OCI-LY1 (cell line): ENCODE measurements around the gene PHF20.

ENCODE experiments used
- H2AFZ ChIP-seq: fragments of 200-600 bp; sonication (generic), shearing (Covaris generic); 2 replicates; pipeline ENCODE4 v1.6.0; 2014; ENCODE audit warnings: antibody characterized with exemption, mild to moderate bottlenecking, low read length
- H3F3A ChIP-seq: fragments of 200-600 bp; sonication (generic), shearing (Covaris generic); 2 replicates; pipeline ENCODE4 v1.6.0; 2014; ENCODE audit warnings: mild to moderate bottlenecking, antibody characterized with exemption, low read length, moderate library complexity; ENCODE audit not compliant: insufficient read depth
- H3K27ac ChIP-seq: fragments of 200-600 bp; sonication (generic); 2 replicates; pipeline ENCODE4 v1.5.1; 2014; ENCODE audit warnings: low read length, mixed run types, mild to moderate bottlenecking, low read depth; ENCODE audit not compliant: poor library complexity, severe bottlenecking
- H3K27me3 ChIP-seq: fragments of 200-600 bp; sonication (generic); 2 replicates; pipeline ENCODE4 v1.6.0; 2014; ENCODE audit warnings: antibody characterized with exemption, mild to moderate bottlenecking, low read length, moderate library complexity; ENCODE audit not compliant: insufficient read depth
- H3K36me3 ChIP-seq: fragments of 200-600 bp; sonication (generic); 2 replicates; pipeline ENCODE4 v1.6.1; 2014; ENCODE audit warnings: mild to moderate bottlenecking, antibody characterized with exemption, low read length, moderate library complexity, mixed read lengths; ENCODE audit not compliant: insufficient read depth
- H3K4me1 ChIP-seq: fragments of 200-600 bp; sonication (generic); 2 replicates; pipeline ENCODE4 v1.5.1; 2014; ENCODE audit warnings: mild to moderate bottlenecking, low read length, moderate library complexity; ENCODE audit not compliant: insufficient read depth, severe bottlenecking
- H3K4me2 ChIP-seq: fragments of 200-600 bp; sonication (generic), shearing (Covaris generic); 2 replicates; pipeline ENCODE4 v1.6.1; 2014; ENCODE audit warnings: low read length
- H3K4me3 ChIP-seq: fragments of 200-600 bp; sonication (generic); 2 replicates; pipeline ENCODE4 v1.5.1; 2014; ENCODE audit warnings: low read length, low read depth, mild to moderate bottlenecking, mixed read lengths; ENCODE audit not compliant: poor library complexity, severe bottlenecking
- H3K79me2 ChIP-seq: fragments of 200-600 bp; shearing (Covaris generic); 2 replicates; pipeline ENCODE4 v1.6.1; 2016; ENCODE audit warnings: mixed run types, low read length, mixed read lengths; ENCODE audit not compliant: insufficient read depth
- H3K9ac ChIP-seq: fragments of 200-600 bp; sonication (generic), shearing (Covaris generic); 2 replicates; pipeline ENCODE4 v1.6.1; 2014; ENCODE audit warnings: mild to moderate bottlenecking, low read length, mixed read lengths
- H3K9me2 ChIP-seq: fragments of 200-600 bp; sonication (generic), shearing (Covaris generic); 2 replicates; pipeline ENCODE4 v1.6.1; 2014; ENCODE audit warnings: low read depth, mild to moderate bottlenecking, low read length, mixed read lengths
- H3K9me3 ChIP-seq: fragments of 200-600 bp; shearing (Covaris generic); 2 replicates; pipeline ENCODE4 v1.6.1; 2014; ENCODE audit warnings: low read length, mixed read lengths
- H4K20me1 ChIP-seq: fragments of 200-600 bp; sonication (generic), shearing (Covaris generic); 2 replicates; pipeline ENCODE4 v1.6.0; 2016; ENCODE audit warnings: mild to moderate bottlenecking, low read length; ENCODE audit not compliant: insufficient read depth
- EZH2 ChIP-seq: fragments of 200-600 bp; sonication (generic), shearing (Covaris generic); IDR thresholded peaks from 2 replicates; pipeline ENCODE4 v1.8.0; 2017; ENCODE audit warnings: borderline replicate concordance, mixed run types, mild to moderate bottlenecking, antibody characterized with exemption, low read length, moderate library complexity, mixed read lengths
- TF ChIP-seq, protein P1 (sequence below): fragments of 200-600 bp; sonication (generic), shearing (Covaris generic); IDR thresholded peaks from 2 replicates; pipeline ENCODE4 v1.5.1; 2017; ENCODE audit warnings: mild to moderate bottlenecking, antibody characterized with exemption, low read length, moderate library complexity, mixed read lengths

The PHF20 gene

DNA sequence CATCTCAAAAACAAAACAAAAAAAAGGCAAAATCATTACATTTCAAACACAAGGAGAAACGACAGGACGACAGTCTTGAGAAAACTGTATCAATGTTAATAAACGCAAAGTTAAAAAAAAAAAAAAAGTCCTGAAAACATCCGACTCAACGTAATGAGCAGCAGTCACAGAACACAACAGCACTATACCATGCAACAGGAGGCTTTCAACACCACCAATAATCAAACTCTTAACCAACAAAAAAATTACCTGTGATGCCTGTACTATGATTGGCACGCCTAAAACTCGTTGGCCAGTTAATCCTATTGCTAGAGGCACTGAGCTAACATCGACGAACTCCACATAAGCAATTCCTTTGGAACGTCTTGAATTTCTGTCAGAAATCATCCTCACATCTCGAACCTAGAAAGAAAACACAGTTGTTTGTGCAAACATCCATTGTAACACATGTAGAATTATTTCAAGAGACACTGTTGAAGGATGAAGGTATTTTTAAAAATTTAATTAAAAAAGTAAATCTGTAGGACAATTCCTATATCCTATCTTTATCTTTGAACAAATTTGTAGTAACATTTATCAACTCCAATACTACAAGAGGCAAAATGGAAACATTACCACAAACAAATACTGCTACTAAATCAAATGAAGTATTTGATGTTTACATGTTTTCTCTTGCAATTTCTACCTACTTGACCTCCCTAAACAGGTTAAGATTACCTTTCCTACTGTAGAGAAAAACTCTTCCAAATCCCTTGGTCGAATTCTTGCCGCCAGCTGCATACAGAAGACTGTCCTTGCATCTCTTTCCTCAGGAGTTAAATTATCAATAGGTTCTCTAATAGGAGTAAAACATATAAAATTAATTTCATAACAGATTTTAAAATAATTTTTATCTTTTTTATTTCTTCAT, 47.2 kb upstream of the PHF20 start:
- H3K27ac ChIP-seq, result no peak overlapping the region
- no peaks in the 10 kb centered on the region for H3K9me3 ChIP-seq
- no peaks in the 10 kb centered on the region for H3K9me2 ChIP-seq
- no peaks in the 10 kb centered on the region for H4K20me1 ChIP-seq
- H3K4me3 ChIP-seq, result no peak overlapping the region
- H3K36me3 ChIP-seq, result peaks cover 94% of the 10 kb centered on the region
- H3K79me2 ChIP-seq, result peaks cover 27% of the 10 kb centered on the region
- no peak overlapping the region for H2AFZ ChIP-seq
- H3K27me3 ChIP-seq, result no peaks in the 10 kb centered on the region
- no peak overlapping the region for H3K4me2 ChIP-seq
- TF ChIP-seq, protein P1, sequence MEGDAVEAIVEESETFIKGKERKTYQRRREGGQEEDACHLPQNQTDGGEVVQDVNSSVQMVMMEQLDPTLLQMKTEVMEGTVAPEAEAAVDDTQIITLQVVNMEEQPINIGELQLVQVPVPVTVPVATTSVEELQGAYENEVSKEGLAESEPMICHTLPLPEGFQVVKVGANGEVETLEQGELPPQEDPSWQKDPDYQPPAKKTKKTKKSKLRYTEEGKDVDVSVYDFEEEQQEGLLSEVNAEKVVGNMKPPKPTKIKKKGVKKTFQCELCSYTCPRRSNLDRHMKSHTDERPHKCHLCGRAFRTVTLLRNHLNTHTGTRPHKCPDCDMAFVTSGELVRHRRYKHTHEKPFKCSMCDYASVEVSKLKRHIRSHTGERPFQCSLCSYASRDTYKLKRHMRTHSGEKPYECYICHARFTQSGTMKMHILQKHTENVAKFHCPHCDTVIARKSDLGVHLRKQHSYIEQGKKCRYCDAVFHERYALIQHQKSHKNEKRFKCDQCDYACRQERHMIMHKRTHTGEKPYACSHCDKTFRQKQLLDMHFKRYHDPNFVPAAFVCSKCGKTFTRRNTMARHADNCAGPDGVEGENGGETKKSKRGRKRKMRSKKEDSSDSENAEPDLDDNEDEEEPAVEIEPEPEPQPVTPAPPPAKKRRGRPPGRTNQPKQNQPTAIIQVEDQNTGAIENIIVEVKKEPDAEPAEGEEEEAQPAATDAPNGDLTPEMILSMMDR, result no peak
- TF ChIP-seq EZH2, result no peak
- no peak overlapping the region for H3K9ac ChIP-seq
- no peaks in the 10 kb centered on the region for H3K4me1 ChIP-seq
- peaks cover 8% of the 10 kb centered on the region; the same call in 1 of the 2 replicates for H3F3A ChIP-seq

DNA sequence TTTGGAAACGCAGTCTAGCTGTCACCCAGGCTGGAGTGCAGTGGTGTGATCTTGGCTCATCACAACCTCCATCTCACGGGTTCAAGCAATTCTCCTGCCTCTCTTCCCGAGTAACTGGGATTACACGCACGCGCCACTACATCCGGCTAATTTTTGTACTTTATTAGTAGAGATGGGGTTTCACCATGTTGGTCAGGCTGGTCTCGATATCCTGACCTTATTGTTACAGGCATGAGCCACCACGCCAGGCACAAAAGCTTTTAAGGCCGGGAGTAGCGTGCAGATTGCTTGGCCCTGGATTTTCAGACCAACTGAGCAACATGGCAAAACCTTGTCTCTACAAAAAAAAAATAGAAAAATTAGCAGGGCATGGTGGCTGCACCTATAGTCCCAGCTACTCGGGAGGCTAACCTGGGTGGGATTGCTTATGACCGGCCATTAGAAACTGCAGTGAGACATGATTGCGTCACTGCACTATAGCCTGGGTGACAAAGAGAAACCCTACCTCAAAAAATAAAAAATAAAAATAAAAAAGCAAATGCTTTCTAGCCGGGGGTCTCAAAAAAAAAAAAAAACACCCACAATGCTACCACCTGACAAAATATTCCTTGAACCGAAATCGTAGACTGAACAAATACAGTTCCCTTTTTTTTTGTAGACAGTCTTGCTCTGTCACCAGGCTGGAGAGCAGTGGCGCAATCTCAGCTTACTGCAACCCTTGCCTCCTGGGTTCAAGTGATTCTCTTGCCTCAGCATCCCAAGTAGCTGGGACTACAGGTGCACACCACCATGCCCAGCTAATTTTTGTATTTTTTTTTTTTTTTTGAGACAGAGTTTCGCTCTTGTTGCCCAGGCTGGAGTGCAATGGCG, 44.7 kb upstream of the PHF20 start:
- Histone ChIP-seq H3F3A (no peaks in the 10 kb centered on the region), H3K4me1 (no peaks in the 10 kb centered on the region), H4K20me1 (0 out of 2 replicates have a peak, but pooled peaks cover 3% of the 10 kb centered on the region), H2AFZ (no peak overlapping the region), H3K4me3 (no peak overlapping the region), H3K79me2 (peaks cover 46% of the 10 kb centered on the region), H3K27me3 (no peaks in the 10 kb centered on the region), H3K9ac (no peak overlapping the region), H3K27ac (no peak overlapping the region), H3K9me3 (no peaks in the 10 kb centered on the region), H3K4me2 (no peak overlapping the region), H3K9me2 (no peaks in the 10 kb centered on the region), H3K36me3 (peaks cover 94% of the 10 kb centered on the region)
- TF ChIP-seq EZH2, result no peak

DNA sequence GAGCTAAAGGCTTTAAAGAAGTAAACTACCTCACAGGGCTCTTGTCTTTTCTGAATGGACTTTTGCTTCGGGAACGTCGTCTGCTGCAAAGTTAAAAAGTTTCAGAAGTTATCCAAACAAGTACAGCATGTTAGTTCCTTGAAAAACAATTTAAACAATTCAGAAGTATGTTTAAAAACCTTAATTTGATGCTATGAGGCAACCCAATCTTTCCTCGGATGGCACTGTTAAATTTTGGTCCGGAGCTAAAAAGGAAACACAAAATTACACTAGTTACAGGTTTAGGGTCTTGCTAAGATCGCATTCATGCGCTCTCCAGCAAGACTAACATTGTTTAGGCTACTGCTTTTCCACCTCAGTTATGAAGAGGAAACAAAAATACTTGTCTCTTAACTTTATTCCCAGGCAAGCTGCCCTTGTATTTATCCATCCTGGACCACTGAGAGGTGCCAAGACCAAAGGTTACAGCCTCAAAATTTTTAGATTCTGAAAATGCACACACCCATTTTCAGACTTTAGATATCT, 42.5 kb upstream of the PHF20 start:
- Histone ChIP-seq H3K9ac (no peak overlapping the region), H3K4me1 (no peaks in the 10 kb centered on the region), H3K79me2 (peaks cover 65% of the 10 kb centered on the region), H3K27ac (no peak overlapping the region), H3F3A (no peaks in the 10 kb centered on the region), H4K20me1 (0 out of 2 replicates have a peak, but pooled peaks cover 3% of the 10 kb centered on the region), H3K36me3 (peaks cover 96% of the 10 kb centered on the region), H3K4me3 (no peak overlapping the region), H3K4me2 (no peak overlapping the region), H3K9me2 (no peaks in the 10 kb centered on the region), H3K27me3 (no peaks in the 10 kb centered on the region), H2AFZ (no peak overlapping the region), H3K9me3 (no peaks in the 10 kb centered on the region)
- TF ChIP-seq, protein P1, result no peak
- no peak for TF ChIP-seq EZH2
